GM23248 (cell line): Measurements from ENCODE around the gene KIF12. TPM values are rescaled to one million over a fixed set of nuclear protein-coding genes. Genes with fewer than 3 reads are reported as not detected.

ENCODE experiments used
- DNase-seq: peaks from one replicate; pipeline ENCODE4 v3.0.0-alpha.2; 2015
- H2AFZ ChIP-seq: fragments of 200-600 bp; sonication (generic); 2 replicates; pipeline ENCODE4 v1.6.1; 2016; ENCODE audit warnings: antibody characterized with exemption
- H3F3A ChIP-seq: fragments of 200-600 bp; sonication (generic); 2 replicates; pipeline ENCODE4 v1.6.1; 2016; ENCODE audit warnings: mild to moderate bottlenecking, antibody characterized with exemption, mixed run types; ENCODE audit not compliant: insufficient read depth
- H3K27ac ChIP-seq: fragments of 200-600 bp; sonication (generic); 2 replicates; pipeline ENCODE4 v1.5.1; 2016; ENCODE audit warnings: mild to moderate bottlenecking
- H3K27me3 ChIP-seq: fragments of 200-600 bp; sonication (generic); replicated peaks from 2 replicates; pipeline ENCODE4 v1.6.1; 2016; ENCODE audit warnings: mild to moderate bottlenecking; ENCODE audit not compliant: insufficient read depth
- H3K36me3 ChIP-seq: fragments of 200-600 bp; sonication (generic); 2 replicates; pipeline ENCODE4 v1.6.1; 2016; ENCODE audit warnings: low read depth, mild to moderate bottlenecking
- H3K4me1 ChIP-seq: fragments of 200-600 bp; sonication (generic); 2 replicates; pipeline ENCODE4 v1.6.1; 2016; ENCODE audit warnings: mild to moderate bottlenecking; ENCODE audit not compliant: insufficient read depth
- H3K4me2 ChIP-seq: fragments of 200-600 bp; sonication (generic); one replicate; pipeline ENCODE4 v1.6.1; 2016; ENCODE audit warnings: mild to moderate bottlenecking; ENCODE audit not compliant: unreplicated experiment
- H3K4me3 ChIP-seq: fragments of 200-600 bp; sonication (generic); 2 replicates; pipeline ENCODE4 v1.5.1; 2016; ENCODE audit warnings: mild to moderate bottlenecking
- H3K79me2 ChIP-seq: fragments of 200-600 bp; sonication (generic); 2 replicates; pipeline ENCODE4 v1.6.1; 2016; ENCODE audit warnings: mild to moderate bottlenecking; ENCODE audit not compliant: insufficient read depth
- H3K9ac ChIP-seq: fragments of 200-600 bp; sonication (generic); 2 replicates; pipeline ENCODE4 v1.6.1; 2016; ENCODE audit warnings: mild to moderate bottlenecking
- H3K9me2 ChIP-seq: fragments of 200-600 bp; sonication (generic); 2 replicates; pipeline ENCODE4 v1.6.1; 2016; ENCODE audit warnings: mixed run types, mild to moderate bottlenecking, moderate library complexity; ENCODE audit not compliant: insufficient read depth
- H3K9me3 ChIP-seq: fragments of 200-600 bp; sonication (generic); one replicate; pipeline ENCODE4 v1.6.1; 2017; ENCODE audit warnings: low read depth
- H4K20me1 ChIP-seq: fragments of 200-600 bp; sonication (generic); 2 replicates; pipeline ENCODE4 v1.6.0; 2016; ENCODE audit not compliant: insufficient read depth
- EZH2 ChIP-seq: fragments of 200-600 bp; sonication (generic); IDR thresholded peaks from 2 replicates; pipeline ENCODE4 v1.6.1; 2018; ENCODE audit warnings: antibody characterized with exemption, mild to moderate bottlenecking; ENCODE audit not compliant: insufficient read depth, poor library complexity, severe bottlenecking
- EZH2phosphoT487 ChIP-seq: fragments of 200-600 bp; sonication (generic); IDR thresholded peaks from 2 replicates; pipeline ENCODE4 v1.6.1; 2018; ENCODE audit warnings: antibody characterized with exemption, moderate library complexity, mild to moderate bottlenecking, low read depth; ENCODE audit not compliant: insufficient read depth
- WGBS, 2 experiments: methylation state at CpG; one replicate each; pipeline ENCODE4 v1.1.6; 2015 to 2017; ENCODE audit warnings: low lambda C conversion rate in 2 of 2, low coverage in 1 of 2; ENCODE audit errors: missing lambda C conversion rate in 2 of 2; 5-methylcytosine and 5-hydroxymethylcytosine counted together
- in situ Hi-C: fragments of 300-500 bp; cut with MboI; formaldehyde crosslinking; loops from 2 replicates; pipeline ENCODE4 v1.15.0; 2020
- polyA plus RNA-seq: library from polyadenylated mRNA; unstranded; fragments of >200 nt; fragmentation: Nextera tagmentation; extraction: Ambion mirVana; gene quantifications from 2 replicates; pipeline ENCODE4 v1.2.1, GENCODE V29; 2016
- total RNA-seq: library from RNA; depleted of rRNA; stranded (reverse); fragments of >200 nt; shearing (Covaris generic); gene quantifications from 2 replicates; pipeline ENCODE4 v1.2.3, GENCODE V29; 2014

The KIF12 gene
- total and polyA plus RNA-seq, 2 experiments from 2014 or later, result not detected

DNA sequence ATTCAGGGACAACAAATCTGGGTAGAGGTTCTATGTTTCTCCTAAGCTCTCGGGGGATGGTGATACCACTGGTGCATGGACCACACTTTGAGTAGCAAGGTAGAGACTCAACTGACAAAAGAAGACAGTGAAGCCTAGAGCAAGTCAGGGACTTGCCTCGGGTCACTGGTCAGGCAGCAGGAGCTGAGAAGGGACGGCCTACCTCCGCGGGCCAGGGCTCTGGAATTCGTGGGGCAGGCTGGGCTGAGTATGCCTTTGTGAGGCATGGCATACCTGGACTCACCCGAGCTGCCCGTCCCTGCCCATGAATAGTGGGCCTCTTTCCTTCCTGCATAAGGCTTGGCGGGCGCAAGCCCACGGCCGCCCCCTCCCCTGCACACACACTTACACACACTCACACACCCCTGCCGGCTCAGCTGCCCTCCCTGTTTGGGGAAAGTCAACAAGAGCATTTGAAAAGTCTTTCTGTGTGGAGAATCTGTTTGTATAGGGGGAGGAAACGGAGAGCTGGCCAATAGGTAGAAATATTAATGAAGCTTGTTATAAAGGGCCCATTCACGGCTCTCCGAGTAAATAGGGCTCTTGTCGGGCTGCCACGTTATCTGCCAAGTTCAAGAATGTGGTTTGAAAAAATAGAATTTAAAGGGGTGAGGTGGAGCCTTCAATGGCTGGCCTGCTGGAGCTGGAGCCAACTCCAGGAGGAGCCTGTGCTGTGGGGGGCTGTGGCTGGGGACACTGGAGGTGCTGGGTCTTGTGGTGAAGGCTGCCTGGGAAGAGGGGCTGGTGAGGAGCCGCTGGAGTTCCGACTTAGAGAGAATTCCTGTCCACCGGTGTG is 19.1 kb upstream of the KIF12 start:
- H3F3A ChIP-seq, result no peaks in the 10 kb centered on the region
- peaks cover 13% of the 10 kb centered on the region for H3K27me3 ChIP-seq
- H3K4me3 ChIP-seq, result no peak overlapping the region
- no peak overlapping the region for H3K4me2 ChIP-seq
- H3K9ac ChIP-seq, result no peak overlapping the region
- 81 to 82% methylated on average over 20 to 21 of the region's 21 CpGs for WGBS, 2 experiments
- no peak overlapping the region for H3K27ac ChIP-seq
- H3K79me2 ChIP-seq, result no peaks in the 10 kb centered on the region
- in situ Hi-C loops, result no loop called here
- no peaks in the 10 kb centered on the region for H4K20me1 ChIP-seq
- no peaks in the 10 kb centered on the region for H3K36me3 ChIP-seq
- H3K9me2 ChIP-seq, result no peaks in the 10 kb centered on the region
- H3K9me3 ChIP-seq, result no peaks in the 10 kb centered on the region
- DNase-seq, result no peak
- H2AFZ ChIP-seq, result no peak overlapping the region
- TF ChIP-seq EZH2phosphoT487, result no peak
- 0 out of 2 replicates have a peak, but pooled peaks cover 4% of the 10 kb centered on the region for H3K4me1 ChIP-seq

DNA sequence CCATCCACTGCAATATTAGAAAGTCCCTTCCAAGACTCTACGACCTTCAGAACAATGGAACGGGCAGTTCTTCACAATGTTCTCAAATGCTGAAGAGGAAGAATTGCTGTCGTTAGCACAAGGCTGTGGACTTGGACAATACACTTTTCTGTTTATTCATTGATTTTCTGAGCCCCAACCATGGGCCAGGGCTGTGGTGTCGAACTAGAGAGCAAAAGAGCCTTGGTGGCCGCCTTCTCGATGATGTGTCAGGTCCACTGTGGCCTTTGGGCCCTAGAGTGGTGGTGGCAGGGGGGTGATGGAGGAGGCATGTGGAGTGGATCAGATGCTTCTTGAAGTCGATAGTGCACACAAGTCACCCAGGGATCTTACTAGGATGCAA is 18.5 kb upstream of the KIF12 start:
- in situ Hi-C loops, result no loop called here
- H3K9me3 ChIP-seq, result no peaks in the 10 kb centered on the region
- H3F3A ChIP-seq, result no peaks in the 10 kb centered on the region
- H3K27me3 ChIP-seq, result peaks cover 13% of the 10 kb centered on the region
- H2AFZ ChIP-seq, result no peak overlapping the region
- no peak overlapping the region for H3K27ac ChIP-seq
- no peaks in the 10 kb centered on the region for H3K9me2 ChIP-seq
- TF ChIP-seq EZH2, result no peak
- TF ChIP-seq EZH2phosphoT487, result no peak
- H3K4me3 ChIP-seq, result no peak overlapping the region
- H4K20me1 ChIP-seq, result no peaks in the 10 kb centered on the region
- DNase-seq, result no peak
- H3K4me2 ChIP-seq, result no peak overlapping the region
- 85 to 88% methylated on average over 7 of the region's 7 CpGs for WGBS, 2 experiments
- no peak overlapping the region for H3K9ac ChIP-seq
- 0 out of 2 replicates have a peak, but pooled peaks cover 9% of the 10 kb centered on the region for H3K4me1 ChIP-seq
- no peaks in the 10 kb centered on the region for H3K36me3 ChIP-seq
- no peaks in the 10 kb centered on the region for H3K79me2 ChIP-seq

DNA sequence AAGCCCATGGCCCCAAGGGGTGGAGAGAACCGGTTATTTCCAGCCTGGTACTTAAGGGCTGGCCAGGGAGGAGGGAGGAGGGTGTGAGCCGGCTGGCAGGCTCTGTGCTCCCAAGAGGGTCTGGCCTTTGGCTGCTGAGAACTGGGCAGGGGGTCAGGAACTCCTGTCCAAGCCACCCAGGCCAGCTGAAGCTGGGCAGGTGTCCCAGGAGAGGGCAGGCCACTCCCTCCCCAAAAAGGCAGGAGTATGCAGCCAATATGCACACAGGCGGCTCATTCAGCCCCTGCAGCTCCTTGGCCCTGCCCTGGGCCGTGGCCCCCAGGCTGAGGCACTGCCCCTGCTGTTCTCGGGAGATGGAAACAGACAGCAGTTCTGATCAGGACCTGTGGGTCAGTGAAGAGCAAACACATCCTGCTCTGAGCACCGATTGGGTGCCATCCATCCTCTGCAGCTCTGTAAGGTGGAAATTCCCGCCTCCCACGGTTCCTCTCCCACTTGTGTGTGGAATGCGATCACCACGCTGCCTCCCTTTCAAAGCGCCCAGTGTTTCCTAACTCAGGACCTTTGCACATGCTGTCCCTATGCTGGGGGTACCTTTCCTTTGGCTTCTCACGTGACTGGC is 17.1 kb upstream of the KIF12 start:
- 64 to 67% methylated on average over 12 of the region's 12 CpGs for WGBS, 2 experiments
- H4K20me1 ChIP-seq, result no peaks in the 10 kb centered on the region
- H3K4me3 ChIP-seq, result no peak overlapping the region
- DNase-seq, result no peak
- H3K27ac ChIP-seq, result no peak overlapping the region
- H3K79me2 ChIP-seq, result no peaks in the 10 kb centered on the region
- H3F3A ChIP-seq, result no peaks in the 10 kb centered on the region
- H3K4me2 ChIP-seq, result no peak overlapping the region
- in situ Hi-C loops, result no loop called here
- H2AFZ ChIP-seq, result no peak overlapping the region
- TF ChIP-seq EZH2 (no peak), EZH2phosphoT487 (no peak)
- H3K27me3 ChIP-seq, result peaks cover 9% of the 10 kb centered on the region
- peaks cover 15% of the 10 kb centered on the region; the same call in 1 of the 2 replicates for H3K4me1 ChIP-seq
- no peak overlapping the region for H3K9ac ChIP-seq
- H3K36me3 ChIP-seq, result no peaks in the 10 kb centered on the region
- H3K9me2 ChIP-seq, result no peaks in the 10 kb centered on the region
- H3K9me3 ChIP-seq, result no peaks in the 10 kb centered on the region

DNA sequence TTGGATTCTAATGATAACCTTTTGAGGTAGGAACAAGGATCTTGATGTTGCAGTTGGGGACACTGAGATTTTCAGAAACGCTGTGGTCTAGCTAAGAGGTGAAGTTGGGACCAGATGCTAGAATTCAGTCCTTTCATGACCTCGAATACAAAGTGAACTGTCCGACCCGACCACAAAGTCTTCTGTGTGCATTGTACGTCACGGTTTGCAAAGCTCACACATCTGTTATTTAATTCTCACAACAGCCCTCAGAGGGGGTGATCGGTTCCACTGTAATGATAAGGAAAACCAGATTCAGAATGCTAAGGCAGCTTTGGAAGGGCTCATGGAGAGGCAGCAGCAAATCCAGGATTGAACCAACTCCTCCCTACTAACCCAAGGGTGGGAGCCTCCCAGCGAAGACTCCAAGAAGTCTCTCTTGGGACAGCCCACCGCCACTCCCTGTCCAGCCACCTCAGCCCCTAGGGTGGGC is 16.6 kb upstream of the KIF12 start:
- Histone ChIP-seq H3K36me3 (no peaks in the 10 kb centered on the region), H3K4me2 (no peak overlapping the region), H4K20me1 (no peaks in the 10 kb centered on the region), H3K79me2 (no peaks in the 10 kb centered on the region), H2AFZ (no peak overlapping the region), H3K9me2 (no peaks in the 10 kb centered on the region), H3K4me3 (no peak overlapping the region), H3F3A (peaks cover 3% of the 10 kb centered on the region; the same call in 1 of the 2 replicates), H3K9me3 (no peaks in the 10 kb centered on the region), H3K9ac (no peak overlapping the region), H3K4me1 (peaks cover 16% of the 10 kb centered on the region), H3K27ac (no peak overlapping the region), H3K27me3 (peaks cover 9% of the 10 kb centered on the region)
- TF ChIP-seq EZH2, result no peak
- TF ChIP-seq EZH2phosphoT487, result no peak
- in situ Hi-C loops, result no loop called here
- no peak for DNase-seq
- WGBS, 2 experiments, result 64 to 66% methylated on average over 9 of the region's 9 CpGs
